HG03520 (cell line): ENCODE data around the gene KIF7.

ENCODE experiments used
- ATAC-seq: cut with Tn5 transposase; IDR thresholded peaks from one replicate; pipeline ENCODE4 v1.9.1; 2021; ENCODE audit warnings: mild to moderate bottlenecking, moderate library complexity; ENCODE audit not compliant: unreplicated experiment

The KIF7 gene

DNA sequence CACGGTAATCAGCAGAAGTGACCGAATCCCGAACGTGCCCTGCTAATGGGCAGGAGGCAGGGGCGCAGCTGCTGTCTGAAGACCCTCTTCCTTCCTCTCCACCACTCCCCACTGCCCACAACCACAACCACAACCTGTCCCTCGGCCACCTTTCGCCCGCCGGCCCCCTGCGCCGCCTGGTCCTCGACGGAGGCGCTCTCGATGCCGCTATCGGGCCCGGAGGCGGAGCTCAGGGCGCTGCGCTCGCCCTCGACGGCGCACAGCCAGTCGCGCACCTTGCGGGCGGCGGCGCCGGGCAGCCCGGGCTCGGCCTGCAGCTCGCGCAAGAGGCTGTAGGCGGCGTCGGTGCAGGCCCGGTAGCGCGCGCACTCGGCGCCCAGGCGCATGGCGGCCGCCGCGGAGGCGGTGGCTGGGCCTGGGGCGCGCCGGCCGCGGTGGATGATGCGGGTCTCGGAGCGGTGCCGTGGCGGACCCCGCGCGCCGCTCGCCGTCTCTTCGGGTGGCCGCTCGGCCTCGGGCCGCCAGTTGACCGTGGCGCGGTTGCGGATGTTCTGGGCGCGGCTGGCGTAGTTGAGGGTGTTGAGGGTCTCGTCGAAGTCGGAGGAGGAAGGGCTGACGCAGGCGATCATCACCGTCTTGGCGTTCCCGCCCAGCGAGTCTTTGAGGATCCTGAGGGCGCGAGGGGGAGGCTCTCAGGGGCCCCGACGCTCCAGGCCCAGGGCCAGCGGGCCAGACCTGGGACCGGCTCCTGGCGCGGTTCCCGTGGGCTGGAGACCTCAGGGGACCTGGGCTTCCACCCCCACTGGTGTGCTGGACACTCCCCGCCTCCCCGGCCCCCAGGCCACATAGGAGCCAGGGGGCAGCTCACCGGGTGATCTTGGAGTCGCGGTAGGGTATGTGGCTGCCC lies 6.9 kb downstream of the KIF7 start:
- ATAC-seq, result no peak

DNA sequence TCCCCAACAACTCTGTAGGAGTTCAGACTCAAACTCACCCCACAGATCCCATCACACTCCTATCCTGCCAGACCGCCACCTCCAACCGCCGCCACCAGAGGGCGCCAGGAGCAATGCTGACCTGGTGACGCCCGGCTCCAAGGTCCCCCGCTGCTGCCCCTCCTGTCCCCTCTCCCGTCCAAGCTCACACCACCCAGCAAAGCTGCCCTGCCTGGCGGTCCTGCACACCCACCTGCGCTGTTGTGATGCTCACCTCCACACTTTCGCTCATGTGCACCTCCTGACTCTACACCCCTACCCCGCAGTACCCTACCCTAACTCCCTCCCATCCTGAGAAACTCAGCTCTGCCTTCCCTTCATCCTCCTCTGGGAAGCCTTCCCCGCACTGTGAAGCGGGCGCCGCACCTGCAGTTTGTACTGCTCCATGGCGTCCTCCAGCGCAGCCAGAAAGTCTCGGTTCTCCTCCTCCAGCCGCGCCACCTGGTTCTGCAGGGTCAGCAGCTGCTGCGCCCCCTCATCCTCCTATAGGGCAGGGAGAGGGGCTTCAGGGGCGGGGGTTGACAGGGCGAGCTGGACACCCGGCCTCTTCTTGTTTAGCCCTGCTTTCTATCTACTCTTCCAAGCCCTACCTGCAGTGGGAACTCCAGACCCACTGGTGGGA lies 7.9 kb downstream of the KIF7 start:
- no peak for ATAC-seq

DNA sequence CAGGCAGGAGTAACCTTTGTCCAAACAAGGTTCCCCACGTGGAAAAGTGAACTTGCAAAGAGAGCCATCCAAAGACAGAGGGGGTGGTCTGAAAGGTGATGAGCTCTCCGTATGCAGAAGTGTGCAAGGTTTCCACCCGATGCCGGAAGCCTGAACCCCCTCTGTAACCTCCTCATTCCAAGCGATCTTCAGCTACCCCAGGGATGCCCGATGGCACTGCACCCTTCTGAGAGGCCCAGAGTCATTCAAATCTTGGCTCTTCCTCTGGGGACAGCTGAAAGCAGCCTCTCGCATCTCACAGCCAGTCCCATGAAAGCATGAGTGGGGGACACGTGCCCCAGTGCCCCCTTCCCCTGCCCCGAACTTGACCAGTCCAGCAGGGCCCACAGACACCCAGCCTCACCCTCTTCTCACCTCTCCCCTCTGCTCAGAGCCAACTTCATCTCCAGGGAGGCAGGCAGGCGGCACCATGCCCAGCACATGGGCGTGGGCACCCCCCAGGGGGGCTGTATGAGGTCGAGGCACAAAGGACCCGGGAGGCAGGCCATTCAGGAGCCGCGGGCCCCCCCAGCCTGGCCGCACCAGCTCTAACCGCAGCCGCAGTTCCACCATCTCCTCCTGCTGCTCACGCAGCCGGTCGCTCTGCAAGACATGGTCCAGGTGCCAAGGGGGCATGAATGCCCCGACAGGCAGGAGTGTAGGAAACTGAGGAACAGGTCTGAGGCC lies 8.7 kb downstream of the KIF7 start:
- ATAC-seq, result no peak

DNA sequence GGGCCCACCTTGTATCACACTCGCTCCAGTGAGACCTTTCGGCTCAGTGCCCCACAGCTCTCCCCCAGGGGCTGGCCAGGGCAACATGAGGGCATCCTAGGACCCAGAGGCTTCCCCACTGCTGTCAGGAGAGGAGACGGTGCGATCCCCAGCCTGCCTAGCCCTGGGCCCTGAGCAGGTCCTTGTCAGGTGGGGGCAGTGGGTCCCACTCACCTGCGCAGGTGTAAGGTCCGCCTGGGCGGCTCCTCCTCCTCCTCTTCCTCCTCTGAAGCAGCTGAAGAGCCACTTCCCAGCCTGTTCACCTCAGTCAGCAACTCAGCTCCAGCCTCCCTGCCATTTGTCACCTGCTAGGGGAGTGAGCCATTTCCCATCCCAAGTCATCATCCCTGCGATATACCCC lies 9.6 kb downstream of the KIF7 start:
- ATAC-seq, result no peak

DNA sequence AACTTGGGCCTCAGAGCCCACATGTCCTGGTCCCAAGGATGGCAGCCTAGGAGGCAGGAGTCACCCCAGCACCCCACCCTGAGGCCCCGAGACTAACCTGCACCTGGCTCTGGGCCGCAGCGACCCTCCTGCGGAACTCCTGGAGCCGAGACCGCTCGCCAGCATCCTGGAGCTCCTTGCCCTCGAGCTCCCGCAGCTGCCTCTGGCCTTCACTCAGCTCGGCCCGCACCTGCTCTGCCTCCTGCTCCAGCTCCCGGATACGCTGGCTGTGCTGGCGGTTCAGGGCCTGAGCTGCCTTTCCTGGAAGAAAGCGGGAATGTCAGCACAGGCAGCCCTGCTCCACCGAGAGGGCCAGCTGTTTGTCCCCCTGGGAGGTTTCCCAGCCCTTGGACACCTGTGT lies 13.2 kb downstream of the KIF7 start:
- ATAC-seq, result no peak

DNA sequence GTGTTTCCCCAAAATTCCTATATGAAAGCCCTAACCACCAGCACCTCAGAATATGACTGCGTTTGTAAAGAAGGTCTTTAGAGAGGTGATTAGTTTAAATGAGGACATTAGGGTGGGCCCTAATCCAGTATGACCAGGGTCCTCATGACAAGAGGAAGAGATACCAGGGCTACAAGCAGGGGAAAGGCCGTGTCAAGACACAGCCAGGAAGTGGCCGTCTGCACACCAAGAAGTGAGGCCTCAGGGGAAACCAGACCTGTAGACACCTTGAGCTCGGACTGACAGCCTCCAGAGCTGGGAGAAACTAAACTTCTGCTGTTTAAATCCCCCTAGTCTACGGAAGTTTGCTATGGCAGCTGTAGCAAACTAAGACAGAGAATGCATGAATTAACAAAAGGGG lies 14.2 kb downstream of the KIF7 start:
- no peak for ATAC-seq

DNA sequence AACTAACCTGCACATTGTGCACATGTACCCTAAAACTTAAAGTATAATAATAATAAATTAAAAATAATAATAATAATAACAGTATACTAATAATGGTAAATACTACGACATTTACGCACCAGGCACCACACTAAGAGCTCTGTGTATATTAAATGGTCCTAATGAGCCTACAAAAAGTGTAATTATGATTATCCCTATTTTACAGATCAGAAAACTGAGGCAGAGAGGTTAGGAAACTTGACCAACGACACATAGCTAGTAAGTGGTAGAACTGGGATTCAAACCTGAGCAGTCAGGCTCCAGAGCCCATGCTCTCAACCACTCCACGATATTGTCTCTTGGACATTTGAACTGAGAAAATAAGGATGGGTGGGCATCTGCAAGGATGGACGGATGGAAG lies 15.0 kb downstream of the KIF7 start:
- ATAC-seq, result no peak

DNA sequence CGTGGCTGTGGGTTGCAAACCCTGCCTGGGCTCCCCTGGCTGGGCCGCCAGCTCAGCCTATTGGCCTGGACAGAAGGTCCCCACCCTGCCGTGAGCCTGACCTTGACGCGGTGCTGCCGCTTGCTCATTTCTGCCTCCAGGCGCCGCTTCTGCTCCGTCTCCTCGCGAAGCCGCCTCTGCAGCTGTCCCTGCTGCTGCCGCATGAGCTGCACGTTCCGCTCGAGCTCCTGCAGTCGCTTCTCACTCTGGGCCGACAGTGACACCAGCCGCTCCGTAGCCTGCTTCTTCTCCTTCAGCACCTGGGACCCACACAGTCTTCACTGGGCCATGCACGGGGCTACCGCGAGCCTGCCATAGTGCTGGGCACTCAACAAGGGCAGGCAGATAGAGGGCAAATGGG lies 21.7 kb downstream of the KIF7 start:
- ATAC-seq, result no peak

DNA sequence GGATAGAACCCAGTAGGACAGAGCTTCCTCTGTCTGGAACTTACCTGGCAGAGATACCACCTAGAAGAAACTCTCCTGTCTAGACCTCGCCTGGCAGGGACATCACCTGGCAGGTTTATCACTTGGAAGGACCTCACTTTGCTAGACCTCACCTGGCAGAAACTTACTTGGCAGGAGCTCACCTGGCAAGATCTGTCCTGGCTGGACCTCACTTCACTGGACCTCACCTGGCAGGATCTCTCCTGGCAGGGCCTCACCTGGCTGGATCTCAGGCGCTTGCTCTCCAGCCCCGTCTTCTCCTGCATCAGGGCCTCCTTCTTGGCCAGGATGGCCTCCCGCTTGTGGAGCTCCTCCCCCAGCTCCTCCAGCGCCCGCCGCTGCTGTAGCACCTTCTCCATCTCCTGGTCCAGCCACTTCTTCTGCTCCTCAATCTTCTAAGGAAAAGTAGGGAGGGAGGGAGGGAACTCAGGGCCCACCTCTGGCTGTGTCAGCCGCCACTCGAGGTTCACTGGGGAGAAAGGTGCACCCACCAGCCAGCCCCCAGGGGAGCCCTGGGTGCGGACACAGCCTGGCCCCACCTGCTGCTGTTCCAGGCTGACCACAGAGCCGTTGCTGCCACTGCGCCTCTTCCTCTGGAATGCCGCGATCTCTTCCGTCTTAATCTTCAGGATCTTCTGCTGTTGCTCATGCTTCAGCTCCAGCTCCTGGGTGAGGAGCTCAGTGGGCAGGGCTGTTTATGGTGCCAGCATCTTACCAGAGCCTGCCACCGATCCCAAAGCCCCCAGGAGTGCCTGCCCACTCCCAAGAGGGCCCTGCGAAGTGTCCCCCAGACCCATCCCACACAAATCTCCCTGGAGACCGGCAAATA lies 22.5 kb downstream of the KIF7 start:
- no peak for ATAC-seq

DNA sequence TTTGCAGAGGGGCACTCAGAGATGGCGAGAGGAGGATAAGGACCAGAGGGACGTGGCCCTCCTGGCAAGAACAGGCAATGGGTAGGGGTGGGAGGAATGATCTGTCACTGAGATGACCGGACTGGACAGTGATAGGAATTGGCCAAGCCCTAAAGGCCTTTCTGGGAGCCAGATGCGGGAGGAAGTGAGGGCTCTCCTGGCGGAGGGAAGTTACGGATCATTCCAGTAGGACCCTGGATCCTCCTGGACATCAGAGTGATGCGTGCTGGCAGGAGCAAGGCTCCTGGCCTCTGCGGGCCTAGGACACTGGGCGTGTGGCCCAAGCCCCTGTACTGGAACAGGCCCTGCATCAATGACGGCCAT lies 23.4 kb downstream of the KIF7 start:
- no peak for ATAC-seq

DNA sequence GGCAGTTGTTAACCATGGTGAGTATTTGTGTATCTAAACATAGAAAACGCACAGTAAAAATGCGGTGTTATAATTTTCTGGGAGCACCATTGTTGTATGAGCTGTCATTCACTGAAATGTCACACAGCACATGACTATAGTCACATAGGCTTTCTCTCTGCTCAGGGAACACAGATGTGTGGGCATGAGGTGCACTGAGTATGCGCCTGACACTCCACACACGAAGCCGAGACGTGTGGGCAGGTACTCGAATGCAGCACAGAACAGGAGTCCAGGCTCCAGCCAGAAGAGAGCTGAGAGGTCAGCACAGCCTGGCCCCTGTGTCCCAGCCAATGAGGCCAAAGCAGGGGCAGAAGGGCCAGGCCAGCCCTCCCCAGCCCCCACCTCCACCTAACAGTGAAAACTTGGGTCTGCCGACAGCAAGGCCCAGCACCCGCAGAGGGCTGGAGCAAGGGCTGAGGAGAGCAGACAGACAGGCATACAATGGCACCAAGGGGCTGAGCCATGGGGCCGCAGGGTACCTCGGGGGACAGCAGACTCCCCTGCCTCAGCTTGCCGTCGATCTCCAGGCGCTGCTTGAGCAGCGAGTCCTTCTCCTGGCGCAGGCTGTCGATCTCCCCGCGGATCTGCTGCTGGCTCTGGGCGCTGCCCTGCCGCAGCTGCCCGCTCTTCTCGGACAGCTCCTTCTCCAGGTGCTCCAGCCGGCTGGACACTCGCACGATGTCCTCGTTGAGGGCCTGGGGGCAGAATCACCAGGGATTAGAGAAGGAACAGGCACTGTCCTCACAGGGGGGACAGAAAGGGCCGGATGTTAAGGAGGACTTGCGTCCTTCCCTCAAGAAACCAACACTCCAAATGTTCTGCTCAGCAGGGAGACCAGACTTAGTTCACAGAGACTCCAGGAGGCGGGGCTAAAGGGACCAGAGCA lies 24.0 kb downstream of the KIF7 start:
- no peak for ATAC-seq

DNA sequence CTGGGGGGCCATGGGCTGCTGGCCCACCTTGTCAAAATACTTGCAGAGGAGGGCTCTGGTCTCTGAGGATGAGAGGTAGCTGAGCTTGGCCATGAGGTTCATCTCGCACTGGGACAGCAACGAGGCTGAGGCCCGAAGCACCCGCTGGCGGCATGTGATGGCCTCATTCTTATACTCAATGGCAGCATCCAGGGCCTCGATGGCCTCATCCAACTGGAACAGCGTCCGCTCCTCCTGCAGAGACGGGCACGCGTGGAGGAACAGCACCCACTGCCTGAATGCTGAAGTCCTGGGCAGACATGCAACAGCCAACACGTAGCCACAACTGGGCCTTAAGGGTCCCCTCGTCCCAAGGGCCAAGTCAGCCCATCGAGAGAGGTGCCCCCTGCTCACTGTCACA lies 25.0 kb downstream of the KIF7 start:
- no peak for ATAC-seq

DNA sequence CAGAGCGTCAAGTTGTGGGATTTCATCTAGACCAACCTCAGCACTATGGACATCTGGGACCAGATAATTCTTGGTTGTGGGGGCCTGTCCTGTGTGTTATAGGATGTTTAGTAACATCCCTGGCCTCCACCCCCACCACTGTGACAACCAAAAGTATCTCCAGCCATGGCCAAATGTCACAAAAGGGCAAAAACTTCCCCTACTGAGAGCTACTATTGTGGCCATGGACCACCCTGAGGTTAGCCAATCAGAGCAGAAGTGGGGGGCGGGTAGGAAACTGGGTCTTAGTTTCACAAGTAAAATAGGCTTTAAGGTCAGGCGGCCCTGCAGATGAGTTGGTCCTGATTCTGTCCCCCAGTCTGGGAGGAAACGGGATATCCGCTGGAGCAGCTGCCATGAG lies 25.4 kb downstream of the KIF7 start:
- ATAC-seq, result no peak

DNA sequence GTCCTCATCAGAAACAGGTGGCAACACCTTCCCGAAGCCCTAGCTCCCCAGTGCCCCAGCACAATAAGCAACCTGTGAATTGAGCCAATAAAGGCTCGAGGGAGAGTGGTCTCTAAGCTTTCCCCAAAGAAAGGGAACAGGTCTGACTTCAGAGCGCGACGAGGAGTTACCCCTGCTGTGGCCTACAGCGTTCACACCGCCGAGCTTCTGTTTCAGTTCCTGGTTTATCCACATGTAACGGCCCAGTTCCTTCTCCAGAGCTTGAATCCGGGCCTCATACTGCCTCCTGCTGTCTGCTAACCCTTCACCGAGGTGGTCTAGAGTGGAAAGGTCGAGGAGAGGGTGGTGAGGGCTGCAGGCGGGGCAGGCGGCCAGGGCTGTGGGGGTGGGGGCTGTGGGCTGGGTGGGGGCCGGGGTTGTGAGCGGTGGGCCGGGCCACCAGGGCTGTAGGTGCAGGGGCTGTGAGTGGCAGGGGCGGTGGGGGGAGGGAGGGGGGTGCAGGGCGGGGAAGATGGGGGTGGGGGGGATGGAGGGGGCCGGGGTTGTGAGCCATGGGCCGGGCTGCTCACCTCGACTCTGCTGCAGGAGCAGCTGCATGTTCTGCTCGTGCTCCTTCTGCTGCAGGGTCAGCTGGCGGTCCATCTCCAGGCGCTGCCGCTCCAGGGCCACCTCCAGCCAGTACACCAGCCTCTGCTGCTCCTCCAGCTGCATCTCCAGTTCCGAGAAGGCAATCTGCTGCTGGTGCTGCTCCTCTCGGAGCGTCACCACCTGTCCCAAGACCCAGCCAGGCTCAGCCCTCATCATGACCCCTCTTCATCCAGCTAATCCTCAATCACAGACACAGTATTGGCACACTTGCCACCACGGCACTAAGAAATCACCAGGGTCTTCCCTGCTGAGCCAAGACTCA lies 26.2 kb downstream of the KIF7 start:
- ATAC-seq, result no peak

DNA sequence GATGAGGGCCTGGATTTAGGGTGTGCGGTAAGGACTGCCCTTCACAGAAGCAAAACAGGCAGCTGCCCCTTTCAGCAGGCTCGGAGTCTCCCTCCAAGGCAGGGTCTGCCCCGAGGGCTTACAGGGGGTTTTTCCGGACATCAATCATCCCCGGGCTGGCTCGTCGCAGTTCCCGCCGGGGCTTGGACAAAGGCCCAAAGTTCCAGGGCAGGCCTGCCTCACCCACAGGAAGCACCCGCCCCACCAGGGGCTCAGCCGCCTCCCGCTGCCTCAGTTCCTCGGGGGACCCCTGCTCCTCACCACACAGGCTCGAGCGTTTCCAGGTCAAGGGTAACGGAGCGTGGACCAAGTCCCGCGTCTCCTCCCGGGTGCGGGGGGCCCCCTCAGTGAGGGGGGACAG lies 27.0 kb downstream of the KIF7 start:
- no peak for ATAC-seq

DNA sequence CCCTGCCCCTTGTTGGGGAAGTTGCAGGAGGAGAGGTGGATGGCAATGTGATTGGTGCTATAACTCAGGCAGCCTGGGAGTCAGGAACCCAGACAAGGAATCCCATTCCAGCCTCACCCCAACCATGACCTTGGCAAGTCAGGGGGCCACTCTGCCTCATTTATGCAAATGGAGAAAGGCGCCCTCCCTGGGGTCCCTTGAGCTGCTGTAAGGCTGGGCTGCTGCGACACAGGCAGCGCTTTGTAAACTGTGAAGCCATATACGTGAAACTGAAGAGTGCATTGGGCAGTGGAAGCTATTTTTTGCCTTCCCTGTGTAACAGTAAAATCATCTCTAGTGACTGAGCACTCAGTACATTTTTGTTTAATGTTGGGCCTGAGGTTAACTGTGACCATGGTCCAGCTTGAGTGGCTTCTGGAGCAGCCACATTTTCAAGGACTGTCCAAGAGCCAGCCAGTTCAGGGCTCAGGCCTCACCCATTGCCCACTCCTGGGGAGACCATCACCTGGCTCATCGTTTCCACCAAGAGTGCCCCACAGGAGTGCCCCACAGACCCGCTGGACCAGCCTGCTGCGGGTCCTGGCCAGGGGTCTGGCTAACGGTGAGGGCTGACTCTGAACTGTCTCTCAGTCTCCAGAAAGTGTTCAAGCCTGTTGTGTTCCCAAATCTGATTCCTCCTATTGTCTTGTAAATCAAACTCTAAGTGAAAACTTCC lies 27.9 kb downstream of the KIF7 start:
- ATAC-seq, result no peak

DNA sequence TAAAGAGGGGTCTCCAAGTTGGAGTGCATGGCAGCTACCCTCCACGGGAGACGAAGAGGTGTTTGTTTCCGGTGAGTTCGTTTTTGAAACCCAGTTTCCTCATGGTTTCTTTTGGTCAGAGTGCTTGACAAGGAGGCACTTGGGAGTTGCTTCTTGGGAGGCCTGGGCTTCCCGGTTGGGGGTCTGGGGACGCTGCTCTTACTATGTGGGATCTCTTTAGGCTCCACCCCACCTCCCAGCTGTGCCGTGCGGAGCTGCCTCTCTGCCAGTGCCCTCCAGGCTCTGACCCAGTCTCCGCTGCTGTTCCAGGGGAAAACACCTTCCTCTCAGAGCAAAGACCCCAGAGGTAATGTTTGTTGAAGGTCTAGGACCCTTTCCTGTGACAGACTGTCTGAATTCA lies 29.6 kb downstream of the KIF7 start:
- no peak for ATAC-seq

DNA sequence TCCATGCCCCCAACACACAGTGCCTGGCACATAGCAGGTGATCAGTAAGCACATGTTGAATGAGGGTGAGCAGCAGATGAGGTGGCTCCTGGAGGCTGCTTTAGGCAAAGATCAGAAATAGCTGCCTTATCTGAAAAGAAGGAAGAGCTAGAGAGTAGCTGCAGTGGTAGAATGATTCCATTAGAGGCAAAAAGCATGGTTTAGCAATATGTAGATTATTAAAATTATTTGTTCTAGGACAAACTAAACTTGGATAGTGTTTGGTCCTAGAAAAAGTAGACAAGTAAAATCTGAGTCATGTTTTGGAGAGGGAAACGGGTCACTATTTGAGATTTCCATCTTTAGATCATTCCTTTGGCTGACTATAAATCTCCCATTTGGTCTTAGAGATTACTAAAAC lies 32.1 kb downstream of the KIF7 start:
- no peak for ATAC-seq
